ENCODE results near the gene NRF1. TPM values are rescaled to one million over a fixed set of nuclear protein-coding genes. Genes with fewer than 3 reads are reported as not detected.

Gene NRF1
- total and polyA plus RNA-seq, 2 of the 13 experiments (the other 11 are each of a cell fraction or from before 2014, with no cell fraction given) = 9.3 to 10.1 TPM

DNA sequence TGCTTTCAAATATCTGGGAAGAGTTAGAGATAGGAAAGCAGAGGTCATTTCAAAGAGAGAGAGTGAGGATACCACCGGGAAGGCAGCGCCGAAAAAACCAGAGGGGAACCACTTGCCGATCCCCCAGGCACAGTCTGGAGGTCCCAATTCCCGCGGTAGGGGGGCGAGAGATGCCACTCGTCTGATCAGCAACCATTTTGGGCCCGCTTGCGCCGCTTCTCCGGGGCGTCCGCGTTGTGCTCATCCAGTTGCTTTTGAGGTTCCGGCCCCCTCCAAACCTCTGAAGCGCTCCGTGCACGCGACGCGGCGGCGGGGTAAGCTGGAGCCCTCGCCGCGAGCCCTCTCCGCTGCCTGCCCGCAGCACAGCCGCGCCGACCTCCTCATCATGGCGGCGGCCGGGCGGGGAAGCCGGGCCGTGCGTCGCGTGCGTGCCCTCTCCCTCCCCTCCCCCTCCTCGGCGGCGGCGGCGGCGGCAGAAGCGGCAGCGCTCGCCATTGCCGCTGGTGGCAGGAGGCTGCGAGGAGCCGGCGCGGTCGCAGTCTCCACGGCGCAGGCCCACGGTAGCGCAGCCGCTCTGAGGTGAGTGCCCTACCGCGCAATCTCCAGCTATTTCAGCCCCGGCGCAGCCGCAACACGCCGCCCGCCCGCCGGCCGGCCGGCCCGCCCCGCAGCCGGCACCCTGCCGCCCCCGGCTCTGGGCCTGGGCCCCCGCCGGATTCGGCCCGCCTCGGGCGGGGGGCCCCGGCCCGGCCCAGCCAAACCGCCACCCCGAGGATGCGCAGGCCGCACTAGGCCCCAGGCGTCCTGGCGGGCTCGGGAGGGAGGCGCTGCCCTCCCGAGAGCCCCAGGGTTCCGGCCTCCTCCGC is at the start of gene NRF1 (continued):
- TF ChIP-seq, protein P1, sequence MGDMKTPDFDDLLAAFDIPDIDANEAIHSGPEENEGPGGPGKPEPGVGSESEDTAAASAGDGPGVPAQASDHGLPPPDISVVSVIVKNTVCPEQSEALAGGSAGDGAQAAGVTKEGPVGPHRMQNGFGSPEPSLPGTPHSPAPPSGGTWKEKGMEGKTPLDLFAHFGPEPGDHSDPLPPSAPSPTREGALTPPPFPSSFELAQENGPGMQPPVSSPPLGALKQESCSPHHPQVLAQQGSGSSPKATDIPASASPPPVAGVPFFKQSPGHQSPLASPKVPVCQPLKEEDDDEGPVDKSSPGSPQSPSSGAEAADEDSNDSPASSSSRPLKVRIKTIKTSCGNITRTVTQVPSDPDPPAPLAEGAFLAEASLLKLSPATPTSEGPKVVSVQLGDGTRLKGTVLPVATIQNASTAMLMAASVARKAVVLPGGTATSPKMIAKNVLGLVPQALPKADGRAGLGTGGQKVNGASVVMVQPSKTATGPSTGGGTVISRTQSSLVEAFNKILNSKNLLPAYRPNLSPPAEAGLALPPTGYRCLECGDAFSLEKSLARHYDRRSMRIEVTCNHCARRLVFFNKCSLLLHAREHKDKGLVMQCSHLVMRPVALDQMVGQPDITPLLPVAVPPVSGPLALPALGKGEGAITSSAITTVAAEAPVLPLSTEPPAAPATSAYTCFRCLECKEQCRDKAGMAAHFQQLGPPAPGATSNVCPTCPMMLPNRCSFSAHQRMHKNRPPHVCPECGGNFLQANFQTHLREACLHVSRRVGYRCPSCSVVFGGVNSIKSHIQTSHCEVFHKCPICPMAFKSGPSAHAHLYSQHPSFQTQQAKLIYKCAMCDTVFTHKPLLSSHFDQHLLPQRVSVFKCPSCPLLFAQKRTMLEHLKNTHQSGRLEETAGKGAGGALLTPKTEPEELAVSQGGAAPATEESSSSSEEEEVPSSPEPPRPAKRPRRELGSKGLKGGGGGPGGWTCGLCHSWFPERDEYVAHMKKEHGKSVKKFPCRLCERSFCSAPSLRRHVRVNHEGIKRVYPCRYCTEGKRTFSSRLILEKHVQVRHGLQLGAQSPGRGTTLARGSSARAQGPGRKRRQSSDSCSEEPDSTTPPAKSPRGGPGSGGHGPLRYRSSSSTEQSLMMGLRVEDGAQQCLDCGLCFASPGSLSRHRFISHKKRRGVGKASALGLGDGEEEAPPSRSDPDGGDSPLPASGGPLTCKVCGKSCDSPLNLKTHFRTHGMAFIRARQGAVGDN (CRISPR knock-in tag; IDR thresholded peaks at IDR 0.05) = peak; percentile 94
- TF ChIP-seq, protein P2, sequence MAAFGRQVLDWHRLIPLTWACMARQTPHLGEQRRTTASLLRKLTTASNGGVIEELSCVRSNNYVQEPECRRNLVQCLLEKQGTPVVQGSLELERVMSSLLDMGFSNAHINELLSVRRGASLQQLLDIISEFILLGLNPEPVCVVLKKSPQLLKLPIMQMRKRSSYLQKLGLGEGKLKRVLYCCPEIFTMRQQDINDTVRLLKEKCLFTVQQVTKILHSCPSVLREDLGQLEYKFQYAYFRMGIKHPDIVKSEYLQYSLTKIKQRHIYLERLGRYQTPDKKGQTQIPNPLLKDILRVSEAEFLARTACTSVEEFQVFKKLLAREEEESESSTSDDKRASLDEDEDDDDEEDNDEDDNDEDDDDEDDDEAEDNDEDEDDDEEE (CRISPR knock-in tag; IDR thresholded peaks at IDR 0.05) = peak; percentile 60
- peak; percentile 95 for TF ChIP-seq ATF7-NPFF (CRISPR knock-in tag; IDR thresholded peaks at IDR 0.05; ENCODE audit: low read depth)
- TF ChIP-seq, protein P3, sequence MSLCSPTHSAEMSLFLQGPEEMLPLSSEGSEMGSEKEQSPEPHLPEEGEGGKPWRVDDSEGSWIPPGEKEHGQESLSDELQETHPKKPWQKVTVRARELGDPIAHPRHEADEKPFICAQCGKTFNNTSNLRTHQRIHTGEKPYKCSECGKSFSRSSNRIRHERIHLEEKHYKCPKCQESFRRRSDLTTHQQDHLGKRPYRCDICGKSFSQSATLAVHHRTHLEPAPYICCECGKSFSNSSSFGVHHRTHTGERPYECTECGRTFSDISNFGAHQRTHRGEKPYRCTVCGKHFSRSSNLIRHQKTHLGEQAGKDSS (CRISPR knock-in tag; IDR thresholded peaks at IDR 0.05; ENCODE audit: borderline replicate concordance, low read depth) = peak; percentile 23; the same call in 1 of the 2 replicates
- TF ChIP-seq, protein P4, sequence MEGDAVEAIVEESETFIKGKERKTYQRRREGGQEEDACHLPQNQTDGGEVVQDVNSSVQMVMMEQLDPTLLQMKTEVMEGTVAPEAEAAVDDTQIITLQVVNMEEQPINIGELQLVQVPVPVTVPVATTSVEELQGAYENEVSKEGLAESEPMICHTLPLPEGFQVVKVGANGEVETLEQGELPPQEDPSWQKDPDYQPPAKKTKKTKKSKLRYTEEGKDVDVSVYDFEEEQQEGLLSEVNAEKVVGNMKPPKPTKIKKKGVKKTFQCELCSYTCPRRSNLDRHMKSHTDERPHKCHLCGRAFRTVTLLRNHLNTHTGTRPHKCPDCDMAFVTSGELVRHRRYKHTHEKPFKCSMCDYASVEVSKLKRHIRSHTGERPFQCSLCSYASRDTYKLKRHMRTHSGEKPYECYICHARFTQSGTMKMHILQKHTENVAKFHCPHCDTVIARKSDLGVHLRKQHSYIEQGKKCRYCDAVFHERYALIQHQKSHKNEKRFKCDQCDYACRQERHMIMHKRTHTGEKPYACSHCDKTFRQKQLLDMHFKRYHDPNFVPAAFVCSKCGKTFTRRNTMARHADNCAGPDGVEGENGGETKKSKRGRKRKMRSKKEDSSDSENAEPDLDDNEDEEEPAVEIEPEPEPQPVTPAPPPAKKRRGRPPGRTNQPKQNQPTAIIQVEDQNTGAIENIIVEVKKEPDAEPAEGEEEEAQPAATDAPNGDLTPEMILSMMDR (CRISPR knock-in tag; IDR thresholded peaks at IDR 0.05) = peak; percentile 37
- no peak for TF ChIP-seq ZEB1 (IDR thresholded peaks at IDR 0.05; ENCODE audit: insufficient replicate concordance, low read depth)
- no peak for TF ChIP-seq ZNF75D (CRISPR knock-in tag; IDR thresholded peaks at IDR 0.05; ENCODE audit: borderline replicate concordance)
- TF ChIP-seq ZFY (CRISPR knock-in tag; IDR thresholded peaks at IDR 0.05) = peak; percentile 98
- no peak for TF ChIP-seq ZNF780A (CRISPR knock-in tag; IDR thresholded peaks at IDR 0.05)
- TF ChIP-seq CAMTA2 (CRISPR knock-in tag; IDR thresholded peaks at IDR 0.05; ENCODE audit: borderline replicate concordance) = 0 out of 2 replicates have a peak, but pooled peaks have one; percentile 74
- TF ChIP-seq ATF1 (CRISPR knock-in tag; IDR thresholded peaks at IDR 0.05) = no peak
- peak; percentile 86; the same call in 1 of the 2 replicates for TF ChIP-seq ZNF235 (CRISPR knock-in tag; IDR thresholded peaks at IDR 0.05; ENCODE audit: borderline replicate concordance)
- no peak for TF ChIP-seq SRSF4 (IDR thresholded peaks at IDR 0.05; ENCODE audit: low read depth, low read length, poor library complexity, severe bottlenecking)
- no peak for TF ChIP-seq NCOA2 (CRISPR knock-in tag; IDR thresholded peaks at IDR 0.05)
- peak; percentile 80 for TF ChIP-seq ZNF331 (CRISPR knock-in tag; IDR thresholded peaks at IDR 0.05)
